D721Med (cell line): ENCODE measurements around the gene STX4.

Experiments used
- DNase-seq: peaks from one replicate; pipeline ENCODE4 v3.0.0; 2011; ENCODE audit warnings: low spot score; ENCODE audit not compliant: insufficient read length
- FAIRE-seq: peaks from 2 replicates; lab custom pipeline; 2011; peaks lifted over from hg19 to GRCh38; lab: Jason Lieb, UNC
- TF ChIP-seq, protein P1 (sequence below): IDR thresholded peaks from 2 replicates; pipeline ENCODE4 v1.5.1; 2012; ENCODE audit warnings: mild to moderate bottlenecking, control low read depth; ENCODE audit not compliant: insufficient read depth; ENCODE audit errors: missing control alignments

STX4 gene

DNA sequence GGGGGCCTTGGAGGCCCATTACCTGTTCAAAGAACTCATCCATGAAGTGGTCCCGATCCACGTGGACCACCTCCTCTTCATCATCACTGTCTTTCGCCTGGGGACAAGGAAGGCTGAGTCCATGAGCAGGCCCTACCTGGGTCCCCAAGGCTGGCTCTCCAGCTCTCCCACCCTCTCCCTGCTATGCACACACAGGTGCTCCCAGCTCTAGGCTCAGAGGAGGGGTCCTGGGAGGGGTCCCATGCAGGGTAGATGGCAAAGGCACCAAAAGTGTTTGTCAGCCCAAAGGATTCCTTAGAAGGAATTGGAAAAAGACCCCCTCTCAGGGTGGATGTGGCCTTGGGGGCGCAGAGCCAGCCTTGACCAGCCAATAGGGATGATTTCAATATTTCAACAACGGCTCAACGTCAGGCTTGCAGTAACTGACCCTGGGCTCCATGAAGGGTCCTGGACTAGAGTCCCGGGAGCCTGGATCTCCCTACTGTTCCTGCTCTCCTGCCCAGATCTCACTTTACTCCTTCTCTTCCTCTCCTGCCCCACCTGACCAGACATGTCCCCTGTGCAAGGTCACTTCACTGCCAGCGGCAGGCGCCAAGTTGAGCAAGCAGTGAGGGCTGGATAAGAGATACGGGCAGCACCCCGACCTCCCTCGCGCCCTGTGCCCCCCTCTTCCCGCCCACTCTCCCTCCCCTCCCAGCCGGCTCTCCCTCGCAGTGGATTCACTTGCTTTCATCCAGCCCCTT, 31.7 kb upstream of the STX4 start:
- no peak for FAIRE-seq
- DNase-seq: no peak
- TF ChIP-seq, protein P1, sequence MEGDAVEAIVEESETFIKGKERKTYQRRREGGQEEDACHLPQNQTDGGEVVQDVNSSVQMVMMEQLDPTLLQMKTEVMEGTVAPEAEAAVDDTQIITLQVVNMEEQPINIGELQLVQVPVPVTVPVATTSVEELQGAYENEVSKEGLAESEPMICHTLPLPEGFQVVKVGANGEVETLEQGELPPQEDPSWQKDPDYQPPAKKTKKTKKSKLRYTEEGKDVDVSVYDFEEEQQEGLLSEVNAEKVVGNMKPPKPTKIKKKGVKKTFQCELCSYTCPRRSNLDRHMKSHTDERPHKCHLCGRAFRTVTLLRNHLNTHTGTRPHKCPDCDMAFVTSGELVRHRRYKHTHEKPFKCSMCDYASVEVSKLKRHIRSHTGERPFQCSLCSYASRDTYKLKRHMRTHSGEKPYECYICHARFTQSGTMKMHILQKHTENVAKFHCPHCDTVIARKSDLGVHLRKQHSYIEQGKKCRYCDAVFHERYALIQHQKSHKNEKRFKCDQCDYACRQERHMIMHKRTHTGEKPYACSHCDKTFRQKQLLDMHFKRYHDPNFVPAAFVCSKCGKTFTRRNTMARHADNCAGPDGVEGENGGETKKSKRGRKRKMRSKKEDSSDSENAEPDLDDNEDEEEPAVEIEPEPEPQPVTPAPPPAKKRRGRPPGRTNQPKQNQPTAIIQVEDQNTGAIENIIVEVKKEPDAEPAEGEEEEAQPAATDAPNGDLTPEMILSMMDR: no peak

DNA sequence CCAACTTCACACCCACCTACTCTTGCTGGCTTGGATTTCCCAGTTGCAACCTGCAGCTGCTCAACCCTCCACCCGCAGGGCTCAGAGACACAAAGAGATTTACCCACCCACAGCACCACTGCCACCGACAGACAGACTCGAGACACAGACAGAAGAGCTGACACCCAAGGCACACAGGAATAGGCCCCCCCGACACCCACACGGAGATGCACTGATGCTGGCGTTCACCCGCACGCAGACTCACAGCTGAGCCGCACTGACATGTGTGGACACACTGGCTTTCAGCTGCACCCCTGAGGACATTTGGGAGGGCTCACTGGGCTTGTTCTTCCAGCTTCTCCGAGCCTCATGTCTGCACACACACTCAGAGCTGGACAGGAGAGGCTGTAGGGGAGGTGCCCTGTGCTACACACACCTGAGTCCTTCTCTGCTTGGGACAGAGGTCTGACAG, 31.1 kb upstream of the STX4 start:
- DNase-seq (no peak), FAIRE-seq (no peak)
- TF ChIP-seq, protein P1: no peak

- TF ChIP-seq, protein P1: no peak
- no peak for FAIRE-seq
- no peak for DNase-seq
Observed at GRCh38 chr16:31002862-31003341, 30.5 kb upstream of the STX4 start.

GRCh38 chr16:31003744-31004143, 29.6 kb upstream of the STX4 start:
- TF ChIP-seq, protein P1: no peak
- FAIRE-seq: no peak
- DNase-seq: no peak

GRCh38 chr16:31004658-31005057, 28.7 kb upstream of the STX4 start:
- FAIRE-seq: no peak
- TF ChIP-seq, protein P1: no peak

DNA sequence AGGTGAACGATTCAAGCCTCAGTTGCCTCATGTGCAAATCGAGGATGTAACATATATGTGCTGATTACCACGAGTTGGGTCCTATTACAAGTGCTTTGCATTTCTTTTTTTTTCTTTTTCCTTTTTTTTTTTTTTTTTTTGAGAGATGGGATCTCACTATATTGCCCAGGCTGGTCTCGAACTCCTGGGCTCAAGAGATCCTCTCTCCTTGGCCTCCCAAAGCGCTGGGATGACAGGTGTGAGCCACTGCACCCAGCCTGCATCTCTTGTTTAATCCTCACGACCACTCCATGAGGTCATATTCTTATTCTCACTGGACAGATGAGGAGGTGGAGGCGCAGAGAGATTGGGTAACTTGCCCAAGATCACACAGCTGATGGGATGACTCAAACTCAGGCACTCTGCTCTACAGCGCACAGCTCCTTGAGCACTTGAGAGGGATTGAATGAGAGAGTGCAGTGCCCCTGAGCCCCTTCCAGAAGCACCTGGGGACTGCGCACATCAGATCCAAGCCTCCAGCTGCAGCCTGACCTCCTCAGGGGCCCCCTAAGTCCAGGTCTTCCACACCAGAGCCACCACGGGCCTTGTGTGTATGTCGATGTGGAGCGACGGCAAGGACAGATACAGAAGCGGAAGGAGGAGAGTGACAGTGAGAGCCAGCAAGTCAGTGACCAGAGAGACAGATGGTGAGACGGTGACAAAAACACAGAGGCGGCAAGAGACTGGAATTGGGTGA, 27.8 kb upstream of the STX4 start:
- DNase-seq: no peak
- TF ChIP-seq, protein P1: no peak

More at GRCh38 chr16:31004658-31005057, 28.7 kb upstream of the STX4 start:
- no peak for DNase-seq

GRCh38 chr16:31006086-31006385, 27.3 kb upstream of the STX4 start:
- DNase-seq (no peak), FAIRE-seq (no peak)
- TF ChIP-seq, protein P1: no peak

More for the DNA sequence above, 27.8 kb upstream of the STX4 start:
- no peak for FAIRE-seq
